K562 (cell line): Measurements from ENCODE around the gene SLC6A16. TPM values are rescaled to one million over a fixed set of nuclear protein-coding genes. Genes with fewer than 3 reads are reported as not detected.

Experiments used
- ATF4 ChIP-seq: fragments of 450-650 bp; formaldehyde crosslinking; IDR thresholded peaks from 2 replicates; pipeline ENCODE4 v1.4.0; 2022; ENCODE audit warnings: mild to moderate bottlenecking, moderate library complexity
- BRD4 ChIP-seq: fragments of 200-600 bp; sonication (generic); IDR thresholded peaks from 2 replicates; pipeline ENCODE4 v1.6.1; 2017; ENCODE audit warnings: inconsistent platforms
- FIP1L1 ChIP-seq: fragments of 200-400 bp; formaldehyde crosslinking; IDR thresholded peaks from 2 replicates; pipeline ENCODE4 v1.6.1; 2018; ENCODE audit warnings: mild to moderate bottlenecking, low read depth, low read length; ENCODE audit not compliant: poor library complexity, severe bottlenecking
- FOS ChIP-seq: IDR thresholded peaks from 3 replicates; pipeline ENCODE4 v1.6.1; 2011; ENCODE audit not compliant: insufficient read length; ENCODE audit errors: extremely low read depth
- LCOR ChIP-seq: sonication (generic); formaldehyde crosslinking; IDR thresholded peaks from 2 replicates; pipeline ENCODE4 v1.8.0; 2022; ENCODE audit warnings: mild to moderate bottlenecking, missing genetic modification reagents
- TEAD4 ChIP-seq, 2 experiments: sonication (generic) in 1 of 2; formaldehyde crosslinking in 1 of 2; IDR thresholded peaks; 2 replicates each; pipeline versions ENCODE4 v1.6.1 to v1.8.0; 2012 to 2022; ENCODE audit warnings: borderline replicate concordance in 1 of 2, inconsistent platforms in 1 of 2, low read length in 1 of 2, mild to moderate bottlenecking in 1 of 2, missing genetic modification reagents in 1 of 2
- ZBTB33 ChIP-seq: sonication (generic); formaldehyde crosslinking; IDR thresholded peaks from 2 replicates; pipeline ENCODE4 v1.8.1; 2023; ENCODE audit warnings: mild to moderate bottlenecking, missing genetic modification reagents
- ZBTB40 ChIP-seq, 2 experiments: fragments of 450-650 bp in 1 of 2; sonication (generic) in 1 of 2; formaldehyde crosslinking in 1 of 2; IDR thresholded peaks; 2 replicates each; pipeline versions ENCODE4 v1.7.1 to v1.9.0; 2016 to 2022; ENCODE audit warnings: inconsistent platforms in 1 of 2, mild to moderate bottlenecking in 1 of 2, missing genetic modification reagents in 1 of 2
- ZNF274 ChIP-seq: IDR thresholded peaks from 2 replicates; pipeline ENCODE4 v1.6.1; 2011; ENCODE audit warnings: low read depth, mild to moderate bottlenecking, low read length, moderate library complexity, borderline replicate concordance
- ZNF764 ChIP-seq: fragments of 250-450 bp; sonication (Bioruptor Pico); IDR thresholded peaks from 2 replicates; pipeline ENCODE4 v1.4.0; 2020; ENCODE audit warnings: low read depth, mild to moderate bottlenecking, moderate library complexity
- polyA plus RNA-seq, 8 experiments: library from polyadenylated mRNA; depleted of rRNA in 4 of 8; stranded (reverse) in 5 of 8; unstranded in 3 of 8; fragments of >200 nt; fragmentation: Nextera tagmentation in 2 of 8; fragmentation: Illumina TruSeq in 1 of 8; extraction: Ambion mirVana in 2 of 8; extraction: Trizol in 1 of 8; gene quantifications; 2 replicates each; pipeline versions ENCODE4 v1.2.1 to v1.2.3, GENCODE V29; 2011 to 2014; ENCODE audit warnings: inconsistent platforms in 1 of 8, missing spikeins in 1 of 8
- total RNA-seq, 7 experiments: library from RNA; depleted of rRNA in 6 of 7; stranded (reverse); fragments of >200 nt in 6 of 7; fragmentation: Illumina TruSeq in 2 of 7; extraction: Trizol in 2 of 7; gene quantifications; 2 replicates each; pipeline versions ENCODE4 v1.2.1 to v1.2.3, GENCODE V29; 2011 to 2021; ENCODE audit warnings: low replicate concordance in 1 of 7
- TF ChIP-seq, protein P1 (sequence below): fragments of 450-650 bp; IDR thresholded peaks from 2 replicates; pipeline ENCODE4 v1.6.1; 2018; ENCODE audit not compliant: partially characterized antibody

SLC6A16 gene
- total and polyA plus RNA-seq, 9 of the 15 experiments (the other 6 are each of a cell fraction or from before 2014, with no cell fraction given): 0.05 to 0.95 (median 0.36) TPM

GRCh38 chr19:49347835-49348234 lies 22.8 kb upstream of the SLC6A16 start (continued):
- TF ChIP-seq ZBTB40 (IDR thresholded peaks at IDR 0.05): no peak
- TF ChIP-seq ZBTB40 (CRISPR knock-in tag; IDR thresholded peaks at IDR 0.05): no peak
- TF ChIP-seq FOS: peak; percentile 63
- no peak for TF ChIP-seq BRD4
- no peak for TF ChIP-seq ZNF764 (CRISPR knock-in tag)
- TF ChIP-seq LCOR (CRISPR knock-in tag): peak; percentile 26; the same call in 1 of the 2 replicates
- no peak for TF ChIP-seq ATF4
- peak; percentile 72; the same call in 1 of the 2 replicates for TF ChIP-seq TEAD4 (IDR thresholded peaks at IDR 0.05; ENCODE audit: low read length)
- TF ChIP-seq TEAD4 (CRISPR knock-in tag; IDR thresholded peaks at IDR 0.05; ENCODE audit: borderline replicate concordance): no peak
- TF ChIP-seq, protein P1, sequence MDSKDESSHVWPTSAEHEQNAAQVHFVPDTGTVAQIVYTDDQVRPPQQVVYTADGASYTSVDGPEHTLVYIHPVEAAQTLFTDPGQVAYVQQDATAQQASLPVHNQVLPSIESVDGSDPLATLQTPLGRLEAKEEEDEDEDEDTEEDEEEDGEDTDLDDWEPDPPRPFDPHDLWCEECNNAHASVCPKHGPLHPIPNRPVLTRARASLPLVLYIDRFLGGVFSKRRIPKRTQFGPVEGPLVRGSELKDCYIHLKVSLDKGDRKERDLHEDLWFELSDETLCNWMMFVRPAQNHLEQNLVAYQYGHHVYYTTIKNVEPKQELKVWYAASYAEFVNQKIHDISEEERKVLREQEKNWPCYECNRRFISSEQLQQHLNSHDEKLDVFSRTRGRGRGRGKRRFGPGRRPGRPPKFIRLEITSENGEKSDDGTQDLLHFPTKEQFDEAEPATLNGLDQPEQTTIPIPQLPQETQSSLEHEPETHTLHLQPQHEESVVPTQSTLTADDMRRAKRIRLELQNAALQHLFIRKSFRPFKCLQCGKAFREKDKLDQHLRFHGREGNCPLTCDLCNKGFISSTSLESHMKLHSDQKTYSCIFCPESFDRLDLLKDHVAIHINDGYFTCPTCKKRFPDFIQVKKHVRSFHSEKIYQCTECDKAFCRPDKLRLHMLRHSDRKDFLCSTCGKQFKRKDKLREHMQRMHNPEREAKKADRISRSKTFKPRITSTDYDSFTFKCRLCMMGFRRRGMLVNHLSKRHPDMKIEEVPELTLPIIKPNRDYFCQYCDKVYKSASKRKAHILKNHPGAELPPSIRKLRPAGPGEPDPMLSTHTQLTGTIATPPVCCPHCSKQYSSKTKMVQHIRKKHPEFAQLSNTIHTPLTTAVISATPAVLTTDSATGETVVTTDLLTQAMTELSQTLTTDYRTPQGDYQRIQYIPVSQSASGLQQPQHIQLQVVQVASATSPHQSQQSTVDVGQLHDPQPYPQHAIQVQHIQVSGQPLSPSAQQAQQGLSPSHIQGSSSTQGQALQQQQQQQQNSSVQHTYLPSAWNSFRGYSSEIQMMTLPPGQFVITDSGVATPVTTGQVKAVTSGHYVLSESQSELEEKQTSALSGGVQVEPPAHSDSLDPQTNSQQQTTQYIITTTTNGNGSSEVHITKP: peak; percentile 12
- no peak for TF ChIP-seq ZNF274
- no peak for TF ChIP-seq ZBTB33
- TF ChIP-seq FIP1L1: no peak
